ENCODE results near the gene PPA1. TPM values are rescaled to one million over a fixed set of nuclear protein-coding genes. Genes with fewer than 3 reads are reported as not detected.

PPA1 gene
- total RNA-seq, 2 experiments from 2014 or later = 69.0 to 69.3 TPM

DNA sequence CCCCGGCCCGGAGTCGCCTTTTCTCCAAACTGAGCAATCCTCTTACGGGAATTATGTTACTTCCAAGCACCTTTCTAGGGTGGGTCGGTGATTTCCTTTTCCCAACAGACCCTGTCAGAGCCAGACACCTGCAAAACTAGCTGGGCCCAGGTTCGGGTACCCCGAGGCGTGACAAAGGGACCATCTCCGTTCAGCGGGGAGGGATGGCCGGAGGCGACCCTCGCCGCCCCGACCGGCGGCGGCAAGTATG is 445 bp downstream of the PPA1 start:
- H3K27me3 Mint-ChIP-seq = no peaks in the 10 kb centered on the region
- H3K27ac Mint-ChIP-seq = peak overlapping the region; percentile 92
- peaks cover 22% of the 10 kb centered on the region for H3K4me1 ChIP-seq (ENCODE audit: insufficient read depth, low read length)
- TF ChIP-seq, protein P1, sequence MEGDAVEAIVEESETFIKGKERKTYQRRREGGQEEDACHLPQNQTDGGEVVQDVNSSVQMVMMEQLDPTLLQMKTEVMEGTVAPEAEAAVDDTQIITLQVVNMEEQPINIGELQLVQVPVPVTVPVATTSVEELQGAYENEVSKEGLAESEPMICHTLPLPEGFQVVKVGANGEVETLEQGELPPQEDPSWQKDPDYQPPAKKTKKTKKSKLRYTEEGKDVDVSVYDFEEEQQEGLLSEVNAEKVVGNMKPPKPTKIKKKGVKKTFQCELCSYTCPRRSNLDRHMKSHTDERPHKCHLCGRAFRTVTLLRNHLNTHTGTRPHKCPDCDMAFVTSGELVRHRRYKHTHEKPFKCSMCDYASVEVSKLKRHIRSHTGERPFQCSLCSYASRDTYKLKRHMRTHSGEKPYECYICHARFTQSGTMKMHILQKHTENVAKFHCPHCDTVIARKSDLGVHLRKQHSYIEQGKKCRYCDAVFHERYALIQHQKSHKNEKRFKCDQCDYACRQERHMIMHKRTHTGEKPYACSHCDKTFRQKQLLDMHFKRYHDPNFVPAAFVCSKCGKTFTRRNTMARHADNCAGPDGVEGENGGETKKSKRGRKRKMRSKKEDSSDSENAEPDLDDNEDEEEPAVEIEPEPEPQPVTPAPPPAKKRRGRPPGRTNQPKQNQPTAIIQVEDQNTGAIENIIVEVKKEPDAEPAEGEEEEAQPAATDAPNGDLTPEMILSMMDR (IDR thresholded peaks at IDR 0.05) = no peak
- intact Hi-C loops (cut with DNase I, micrococcal nuclease) = loop anchor here (1.0 to 10.0 kb wide), 9 partner anchors 11 to 1982 kb away; partner anchors contain the start of genes TYSND1 (in 2 of the 2), ANAPC16 (in 1 of the 2), ASCC1 (in 1 of the 2) and PALD1 (in 1 of the 2)
- no peaks in the 10 kb centered on the region for H3K9me3 ChIP-seq (ENCODE audit: control insufficient read depth in 1 of 2, insufficient read depth in 1 of 2, low read length in 2 of 2)
- H3K36me3 Mint-ChIP-seq (ENCODE audit: low read depth) = peaks cover 21% of the 10 kb centered on the region
- H3K4me3 Mint-ChIP-seq = peak overlapping the region; percentile 94
- H3K4me1 Mint-ChIP-seq (ENCODE audit: low read depth) = peaks cover 26% of the 10 kb centered on the region
- peak overlapping the region; percentile 60 to 74 for H3K27ac ChIP-seq (ENCODE audit: low read depth in 1 of 2, low read length in 2 of 2)
- no peaks in the 10 kb centered on the region for H3K9me3 Mint-ChIP-seq
- ATAC-seq (ENCODE audit: poor library complexity) (no peak), DNase-seq (peak in 2 of 14 experiments; percentile 7 to 12)
- H3K27me3 ChIP-seq (ENCODE audit: control insufficient read depth in 1 of 2, insufficient read depth in 2 of 2, low read length in 2 of 2) = no peaks in the 10 kb centered on the region
- H3K36me3 ChIP-seq (ENCODE audit: insufficient read depth, low read length) = peaks cover 13% of the 10 kb centered on the region
- POLR2A ChIA-PET = interaction anchor here (0.8 to 3.2 kb wide), 11 partner anchors 10 to 172 kb away, joined by 3 to 30 read pairs (median 5); partner anchors contain the start of genes EIF4EBP2, SAR1A and TYSND1
- peak overlapping the region; percentile 95 for H3K4me3 ChIP-seq (ENCODE audit: low read length)
- CTCF ChIA-PET = interaction anchor here (1.1 to 2.7 kb wide), 5 partner anchors 11 to 132 kb away, joined by 4 to 26 read pairs (median 11); partner anchors contain the start of gene TYSND1

DNA sequence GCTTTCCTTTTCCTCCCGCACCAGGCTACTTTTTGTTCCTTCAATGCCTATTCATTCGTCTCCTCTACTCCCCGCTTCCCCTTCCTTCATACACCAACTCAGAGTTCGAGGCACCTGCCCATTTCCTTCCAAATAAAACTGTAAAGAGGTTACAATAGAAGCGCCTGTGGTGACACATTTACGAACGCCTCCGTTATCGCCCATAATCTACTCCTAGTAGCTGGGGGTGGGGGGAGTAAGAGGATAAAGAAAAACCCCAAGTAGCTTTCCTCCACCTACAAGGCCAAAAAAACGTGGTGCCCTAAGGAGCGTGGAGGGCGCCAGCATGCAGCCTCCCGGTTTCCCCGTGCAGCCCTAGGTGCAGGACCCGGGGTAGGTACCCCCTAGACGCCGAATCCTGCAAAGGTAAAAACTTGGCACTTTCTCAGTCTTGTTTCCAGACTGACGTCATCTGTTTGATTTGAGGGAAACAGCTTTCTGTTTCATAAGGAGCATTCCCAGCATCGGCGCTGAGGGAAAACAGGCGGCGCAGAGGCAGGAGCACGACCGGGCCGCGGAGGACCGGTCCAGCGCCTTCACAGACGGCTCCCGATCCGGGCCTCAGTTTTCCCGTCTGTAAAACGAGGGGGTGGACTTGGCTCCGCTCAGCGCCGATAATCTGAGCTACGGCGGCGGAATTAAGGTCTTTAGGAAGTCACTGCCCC is 922 bp downstream of the PPA1 start:
- Histone ChIP-seq H3K27me3 (ENCODE audit: control insufficient read depth in 1 of 2, insufficient read depth in 2 of 2, low read length in 2 of 2) (no peaks in the 10 kb centered on the region), H3K27ac (ENCODE audit: low read depth in 1 of 2, low read length in 2 of 2) (peak overlapping the region; percentile 60 to 74), H3K36me3 (ENCODE audit: insufficient read depth, low read length) (peaks cover 13% of the 10 kb centered on the region), H3K4me3 (ENCODE audit: low read length) (peak overlapping the region; percentile 95), H3K4me1 (ENCODE audit: insufficient read depth, low read length) (peaks cover 22% of the 10 kb centered on the region), H3K9me3 (ENCODE audit: control insufficient read depth in 1 of 2, insufficient read depth in 1 of 2, low read length in 2 of 2) (no peaks in the 10 kb centered on the region)
- ChIA-PET CTCF (interaction anchor here (0.9 to 2.7 kb wide), 5 partner anchors 11 to 173 kb away, joined by 4 to 26 read pairs (median 11); partner anchors contain the start of gene TYSND1), POLR2A (interaction anchor here (0.8 to 3.2 kb wide), 12 partner anchors 11 to 173 kb away, joined by 3 to 30 read pairs (median 4); partner anchors contain the start of genes EIF4EBP2, SAR1A and TYSND1)
- peaks cover 21% of the 10 kb centered on the region for H3K36me3 Mint-ChIP-seq (ENCODE audit: low read depth)
- DNase-seq = peak in 12 of 14 experiments; percentile 4 to 74 (median 11)
- H3K9me3 Mint-ChIP-seq = no peaks in the 10 kb centered on the region
- intact Hi-C loops (cut with DNase I, micrococcal nuclease) = loop anchor here (2.0 to 10.0 kb wide), 7 partner anchors 35 to 1982 kb away; partner anchors contain the start of genes TYSND1 (in 2 of the 2), ANAPC16 (in 1 of the 2), ASCC1 (in 1 of the 2) and PALD1 (in 1 of the 2)
- H3K4me3 Mint-ChIP-seq = peak overlapping the region; percentile 94
- peak; percentile 17 for ATAC-seq (ENCODE audit: poor library complexity)
- H3K27me3 Mint-ChIP-seq = no peaks in the 10 kb centered on the region
- TF ChIP-seq, protein P1 (IDR thresholded peaks at IDR 0.05) = no peak
- H3K27ac Mint-ChIP-seq = peak overlapping the region; percentile 92
- peaks cover 26% of the 10 kb centered on the region for H3K4me1 Mint-ChIP-seq (ENCODE audit: low read depth)

DNA sequence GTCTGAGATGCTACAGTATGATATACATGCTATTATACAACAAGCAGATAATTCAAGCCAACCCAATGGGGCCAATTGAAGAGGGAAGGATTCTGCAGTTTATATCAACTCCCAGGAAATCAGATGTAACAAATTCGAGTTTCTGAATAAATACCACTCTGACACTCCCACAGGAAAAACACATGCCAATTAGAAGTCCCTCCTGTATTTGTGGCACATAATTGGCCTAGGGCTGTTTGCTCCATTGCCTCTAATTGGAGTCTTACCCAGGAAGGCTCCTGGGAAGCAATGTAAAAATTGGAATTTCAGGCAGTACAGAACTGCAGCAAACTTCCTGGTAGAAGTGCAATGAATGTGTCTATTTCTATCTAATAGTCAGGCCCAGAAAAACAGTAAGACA is 4.7 kb downstream of the PPA1 start:
- H3K9me3 Mint-ChIP-seq = no peaks in the 10 kb centered on the region
- no peak overlapping the region for H3K27ac Mint-ChIP-seq
- Histone ChIP-seq H3K9me3 (ENCODE audit: control insufficient read depth in 1 of 2, insufficient read depth in 1 of 2, low read length in 2 of 2) (no peaks in the 10 kb centered on the region), H3K36me3 (ENCODE audit: insufficient read depth, low read length) (peaks cover 13% of the 10 kb centered on the region), H3K27me3 (ENCODE audit: control insufficient read depth in 1 of 2, insufficient read depth in 2 of 2, low read length in 2 of 2) (no peaks in the 10 kb centered on the region), H3K4me3 (ENCODE audit: low read length) (no peak overlapping the region), H3K27ac (ENCODE audit: low read depth in 1 of 2, low read length in 2 of 2) (no peak overlapping the region), H3K4me1 (ENCODE audit: insufficient read depth, low read length) (peaks cover 20% of the 10 kb centered on the region)
- H3K36me3 Mint-ChIP-seq (ENCODE audit: low read depth) = peaks cover 25% of the 10 kb centered on the region
- CTCF ChIA-PET = no interaction called here
- DNase-seq (no peak), ATAC-seq (ENCODE audit: poor library complexity) (no peak)
- no peaks in the 10 kb centered on the region for H3K27me3 Mint-ChIP-seq
- POLR2A ChIA-PET = no interaction called here
- TF ChIP-seq, protein P1 (IDR thresholded peaks at IDR 0.05) = no peak
- intact Hi-C loops (cut with DNase I, micrococcal nuclease) = no loop called here
- no peak overlapping the region for H3K4me3 Mint-ChIP-seq
- peaks cover 29% of the 10 kb centered on the region for H3K4me1 Mint-ChIP-seq (ENCODE audit: low read depth)
